Neural progenitor cell (in vitro differentiated cells): ENCODE results near the gene ARHGAP20. TPM values are rescaled to one million over a fixed set of nuclear protein-coding genes. Genes with fewer than 3 reads are reported as not detected.

ENCODE experiments used
- DNase-seq: peaks from one replicate; pipeline ENCODE4 v3.0.0-alpha.2; 2016; ENCODE audit warnings: low spot score
- H2AFZ ChIP-seq: fragments of 200-600 bp; sonication (generic); replicated peaks from 2 replicates; pipeline ENCODE4 v1.6.1; 2016; ENCODE audit warnings: antibody characterized with exemption
- H3F3A ChIP-seq: fragments of 200-600 bp; sonication (generic); 2 replicates; pipeline ENCODE4 v1.6.1; 2016; ENCODE audit warnings: antibody characterized with exemption, low read depth
- H3K27ac ChIP-seq: fragments of 200-600 bp; sonication (generic); 2 replicates; pipeline ENCODE4 v1.5.1; 2016; ENCODE audit warnings: mild to moderate bottlenecking
- H3K27me3 ChIP-seq: fragments of 200-600 bp; sonication (generic); 2 replicates; pipeline ENCODE4 v1.6.1; 2016; ENCODE audit warnings: mild to moderate bottlenecking, moderate library complexity
- H3K36me3 ChIP-seq: fragments of 200-600 bp; sonication (generic); 2 replicates; pipeline ENCODE4 v1.5.1; 2016
- H3K4me1 ChIP-seq: fragments of 200-600 bp; sonication (generic); 2 replicates; pipeline ENCODE4 v1.6.1; 2016; ENCODE audit warnings: mixed run types
- H3K4me2 ChIP-seq: fragments of 200-600 bp; sonication (generic); 2 replicates; pipeline ENCODE4 v1.6.1; 2016
- H3K4me3 ChIP-seq: fragments of 200-600 bp; sonication (generic); 2 replicates; pipeline ENCODE4 v1.5.1; 2016
- H3K79me2 ChIP-seq: fragments of 200-600 bp; sonication (generic); 2 replicates; pipeline ENCODE4 v1.6.1; 2016; ENCODE audit warnings: low read depth
- H3K9ac ChIP-seq: fragments of 200-600 bp; sonication (generic); 2 replicates; pipeline ENCODE4 v1.6.1; 2016
- H3K9me3 ChIP-seq: fragments of 200-600 bp; sonication (generic); 2 replicates; pipeline ENCODE4 v1.5.1; 2016; ENCODE audit warnings: low read depth
- H4K20me1 ChIP-seq: fragments of 200-600 bp; sonication (generic); 2 replicates; pipeline ENCODE4 v1.6.1; 2016; ENCODE audit warnings: low read depth
- H3K27ac Mint-ChIP-seq: 3 replicates; pipeline ENCODE4 v1.8.0; 2021; ENCODE audit warnings: mixed read lengths
- H3K27me3 Mint-ChIP-seq: 2 replicates; pipeline ENCODE4 v1.8.0; 2022; ENCODE audit warnings: low read depth, mild to moderate bottlenecking, inconsistent platforms, moderate library complexity, mixed read lengths; ENCODE audit not compliant: insufficient read depth
- H3K36me3 Mint-ChIP-seq: 3 replicates; pipeline ENCODE4 v1.8.0; 2021; ENCODE audit warnings: mixed read lengths
- H3K4me1 Mint-ChIP-seq: 3 replicates; pipeline ENCODE4 v1.8.0; 2021; ENCODE audit warnings: mixed read lengths
- H3K4me3 Mint-ChIP-seq: 3 replicates; pipeline ENCODE4 v1.8.0; 2021; ENCODE audit warnings: mild to moderate bottlenecking, moderate library complexity, mixed read lengths
- H3K9me3 Mint-ChIP-seq: 3 replicates; pipeline ENCODE4 v1.8.0; 2020; ENCODE audit warnings: mixed read lengths
- EZH2 ChIP-seq: fragments of 200-600 bp; sonication (generic); IDR thresholded peaks from 2 replicates; pipeline ENCODE4 v1.6.1; 2017; ENCODE audit warnings: antibody characterized with exemption, mild to moderate bottlenecking, moderate library complexity
- EZH2phosphoT487 ChIP-seq: fragments of 200-600 bp; sonication (generic); IDR thresholded peaks from 2 replicates; pipeline ENCODE4 v1.6.1; 2017; ENCODE audit warnings: antibody characterized with exemption
- total RNA-seq: library from RNA; depleted of rRNA; stranded (reverse); fragments of >200 nt; gene quantifications from 2 replicates; pipeline ENCODE4 v1.2.3, GENCODE V29; 2015; ENCODE audit warnings: low replicate concordance
- TF ChIP-seq, protein P1 (sequence below): fragments of 200-600 bp; sonication (generic); IDR thresholded peaks from 2 replicates; pipeline ENCODE4 v1.5.1; 2017; ENCODE audit warnings: antibody characterized with exemption, mild to moderate bottlenecking

Gene ARHGAP20
- total RNA-seq, 1 donor from 2014 or later: not detected

DNA sequence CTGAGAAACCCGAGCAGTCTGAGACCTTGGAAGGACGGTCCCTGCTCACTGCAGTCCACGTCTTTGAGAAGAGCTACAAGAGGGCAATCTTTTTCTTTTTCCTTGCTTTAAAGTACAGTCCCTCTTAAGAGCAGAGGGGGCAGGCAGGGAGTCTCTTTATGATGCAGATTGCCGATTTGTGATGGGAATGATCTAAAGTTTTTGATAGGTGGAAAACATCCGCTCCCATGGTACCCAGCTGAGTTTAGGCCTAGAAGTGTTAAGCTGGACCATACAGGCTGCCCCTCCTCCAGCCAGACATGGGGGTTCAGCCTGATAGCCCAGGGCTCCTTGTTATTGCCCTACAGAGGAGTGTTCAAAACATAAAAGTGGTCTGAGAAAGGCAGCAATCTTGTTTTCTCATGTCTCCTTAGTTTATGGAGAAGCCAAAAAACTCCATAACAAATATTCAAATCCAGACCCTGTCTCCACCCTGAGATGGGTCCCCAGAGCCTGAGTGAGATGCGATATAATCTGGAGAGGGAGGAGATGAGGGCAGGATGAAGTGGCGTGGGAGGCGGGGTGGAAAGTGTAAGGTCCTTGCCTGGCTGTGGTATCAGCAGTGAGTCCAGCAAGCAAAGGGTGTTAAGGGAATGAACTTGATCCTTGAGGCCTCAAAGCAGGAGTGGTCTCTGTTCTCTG is 147.4 kb downstream of the ARHGAP20 start:
- TF ChIP-seq EZH2phosphoT487 (no peak), EZH2 (no peak)
- TF ChIP-seq, protein P1, sequence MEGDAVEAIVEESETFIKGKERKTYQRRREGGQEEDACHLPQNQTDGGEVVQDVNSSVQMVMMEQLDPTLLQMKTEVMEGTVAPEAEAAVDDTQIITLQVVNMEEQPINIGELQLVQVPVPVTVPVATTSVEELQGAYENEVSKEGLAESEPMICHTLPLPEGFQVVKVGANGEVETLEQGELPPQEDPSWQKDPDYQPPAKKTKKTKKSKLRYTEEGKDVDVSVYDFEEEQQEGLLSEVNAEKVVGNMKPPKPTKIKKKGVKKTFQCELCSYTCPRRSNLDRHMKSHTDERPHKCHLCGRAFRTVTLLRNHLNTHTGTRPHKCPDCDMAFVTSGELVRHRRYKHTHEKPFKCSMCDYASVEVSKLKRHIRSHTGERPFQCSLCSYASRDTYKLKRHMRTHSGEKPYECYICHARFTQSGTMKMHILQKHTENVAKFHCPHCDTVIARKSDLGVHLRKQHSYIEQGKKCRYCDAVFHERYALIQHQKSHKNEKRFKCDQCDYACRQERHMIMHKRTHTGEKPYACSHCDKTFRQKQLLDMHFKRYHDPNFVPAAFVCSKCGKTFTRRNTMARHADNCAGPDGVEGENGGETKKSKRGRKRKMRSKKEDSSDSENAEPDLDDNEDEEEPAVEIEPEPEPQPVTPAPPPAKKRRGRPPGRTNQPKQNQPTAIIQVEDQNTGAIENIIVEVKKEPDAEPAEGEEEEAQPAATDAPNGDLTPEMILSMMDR: no peak

DNA sequence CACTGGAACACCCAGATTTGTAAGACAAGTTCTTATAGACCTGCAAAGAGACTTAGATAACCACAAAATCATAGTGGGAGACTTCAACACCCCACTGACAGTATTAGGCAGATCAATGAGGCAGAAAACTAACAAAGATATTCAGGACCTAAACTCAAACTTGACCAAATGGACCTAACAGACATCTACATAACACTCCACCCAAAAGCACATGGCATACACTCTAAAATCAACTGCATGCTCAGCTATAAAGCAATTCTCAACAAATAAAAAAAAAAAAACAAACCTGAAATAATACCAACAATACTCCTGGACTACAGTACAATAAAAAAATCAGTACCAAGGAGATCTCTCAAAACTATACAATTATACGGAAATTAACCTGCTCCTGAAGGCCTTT is 167.5 kb downstream of the ARHGAP20 start:
- Mint-ChIP-seq H3K27me3 (peaks cover 3% of the 10 kb centered on the region), H3K36me3 (no peaks in the 10 kb centered on the region), H3K27ac (no peak overlapping the region), H3K4me3 (no peak overlapping the region), H3K4me1 (no peaks in the 10 kb centered on the region), H3K9me3 (no peaks in the 10 kb centered on the region)
- no peak overlapping the region for H3K4me2 ChIP-seq
- DNase-seq: no peak
- H3K27me3 ChIP-seq: no peaks in the 10 kb centered on the region
- H3K4me3 ChIP-seq: no peak overlapping the region
- H3F3A ChIP-seq: no peaks in the 10 kb centered on the region
- H3K9me3 ChIP-seq: no peaks in the 10 kb centered on the region
- H3K9ac ChIP-seq: no peak overlapping the region
- H3K4me1 ChIP-seq: no peaks in the 10 kb centered on the region
- H3K27ac ChIP-seq: no peak overlapping the region
- TF ChIP-seq, protein P1: no peak
- no peak for TF ChIP-seq EZH2
- no peak for TF ChIP-seq EZH2phosphoT487
- no peaks in the 10 kb centered on the region for H4K20me1 ChIP-seq
- H3K36me3 ChIP-seq: no peaks in the 10 kb centered on the region
- H3K79me2 ChIP-seq: no peaks in the 10 kb centered on the region
- no peak overlapping the region for H2AFZ ChIP-seq

More for the DNA sequence above, 147.4 kb downstream of the ARHGAP20 start:
- H3K27ac ChIP-seq: no peak overlapping the region
- no peaks in the 10 kb centered on the region for H3K9me3 Mint-ChIP-seq
- H3K4me2 ChIP-seq: no peak overlapping the region
- H4K20me1 ChIP-seq: no peaks in the 10 kb centered on the region
- no peaks in the 10 kb centered on the region for H3K9me3 ChIP-seq
- no peaks in the 10 kb centered on the region for H3F3A ChIP-seq
- no peak overlapping the region for H2AFZ ChIP-seq
- H3K79me2 ChIP-seq: no peaks in the 10 kb centered on the region
- peak overlapping the region; percentile 81 for H3K27ac Mint-ChIP-seq
- no peaks in the 10 kb centered on the region for H3K36me3 ChIP-seq
- no peaks in the 10 kb centered on the region for H3K36me3 Mint-ChIP-seq
- H3K27me3 Mint-ChIP-seq: peaks cover 7% of the 10 kb centered on the region
- peak; percentile 6 for DNase-seq
- no peaks in the 10 kb centered on the region for H3K27me3 ChIP-seq
- H3K4me3 ChIP-seq: no peak overlapping the region
- H3K4me1 Mint-ChIP-seq: peaks cover 15% of the 10 kb centered on the region
- H3K4me3 Mint-ChIP-seq: peak overlapping the region; percentile 18
- H3K4me1 ChIP-seq: peaks cover 7% of the 10 kb centered on the region
- H3K9ac ChIP-seq: no peak overlapping the region

DNA sequence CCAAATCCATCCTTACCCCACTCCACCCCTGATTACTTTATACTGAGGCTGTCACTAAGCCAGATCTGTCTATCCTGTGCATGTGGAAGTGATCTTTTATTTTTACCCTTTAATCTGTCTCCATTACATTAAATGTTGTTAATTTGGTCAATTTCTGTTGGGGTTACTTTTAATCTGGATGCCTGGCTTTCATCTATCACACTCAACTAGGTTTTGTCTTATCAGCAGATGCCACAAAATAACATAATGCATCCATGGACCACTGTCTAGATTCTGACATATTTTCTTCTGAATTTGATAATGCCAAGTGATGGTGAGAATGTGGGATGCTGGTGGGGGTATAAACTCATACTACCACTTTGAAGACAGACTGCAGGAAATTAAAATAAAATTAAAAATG is 174.1 kb downstream of the ARHGAP20 start:
- H3K27ac ChIP-seq: no peak overlapping the region
- H3K9me3 ChIP-seq: no peaks in the 10 kb centered on the region
- no peak overlapping the region for H3K4me2 ChIP-seq
- no peaks in the 10 kb centered on the region for H3F3A ChIP-seq
- H3K4me1 ChIP-seq: no peaks in the 10 kb centered on the region
- no peak for DNase-seq
- peaks cover 7% of the 10 kb centered on the region for H3K27me3 Mint-ChIP-seq
- H3K79me2 ChIP-seq: no peaks in the 10 kb centered on the region
- H3K4me1 Mint-ChIP-seq: no peaks in the 10 kb centered on the region
- H3K36me3 Mint-ChIP-seq: no peaks in the 10 kb centered on the region
- no peaks in the 10 kb centered on the region for H3K36me3 ChIP-seq
- no peaks in the 10 kb centered on the region for H3K27me3 ChIP-seq
- H3K9me3 Mint-ChIP-seq: no peaks in the 10 kb centered on the region
- no peak overlapping the region for H3K4me3 ChIP-seq
- no peaks in the 10 kb centered on the region for H4K20me1 ChIP-seq
- no peak overlapping the region for H3K9ac ChIP-seq
- TF ChIP-seq EZH2: no peak
- TF ChIP-seq EZH2phosphoT487: no peak
- TF ChIP-seq, protein P1: no peak
- H2AFZ ChIP-seq: no peak overlapping the region
- H3K4me3 Mint-ChIP-seq: no peak overlapping the region
- no peak overlapping the region for H3K27ac Mint-ChIP-seq
